ENCODE data around the gene LIPH.
"Not testable (repeated sequence)": the region's sequence is repeated elsewhere in the genome, so short reads cannot be mapped to it uniquely, and the experiment has no call there.

LIPH gene

DNA sequence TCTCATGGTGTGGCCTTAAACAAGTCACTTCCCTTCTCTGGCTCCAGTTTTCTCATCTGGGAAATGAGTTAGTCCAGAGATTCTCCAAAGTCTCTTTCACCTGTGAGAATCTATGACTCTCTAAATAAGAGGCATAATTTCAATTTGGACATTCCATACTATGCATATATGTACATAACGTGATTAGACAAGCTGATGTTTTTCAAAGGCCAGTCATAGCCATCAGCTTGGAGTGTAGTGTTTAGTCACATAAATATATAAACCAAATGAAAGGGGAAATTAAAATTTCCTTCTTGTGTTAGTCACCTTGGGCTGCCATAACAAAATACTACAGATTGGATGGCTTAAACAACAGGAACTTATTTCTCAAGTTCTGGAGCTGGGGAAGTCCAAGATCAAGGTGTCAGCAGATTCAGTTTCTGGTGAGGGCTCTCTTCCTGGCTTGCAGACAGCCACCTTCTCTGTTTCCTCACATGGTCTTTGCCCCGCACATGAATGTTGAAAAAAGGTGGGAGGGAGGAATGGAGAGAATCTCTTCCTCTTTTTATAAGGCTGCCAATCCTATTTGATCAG is 72.9 kb downstream of the LIPH start:
- no peak for DNase-seq

GRCh38 chr3:185477316-185477715 is 75.1 kb downstream of the LIPH start:
- DNase-seq = no peak

DNA sequence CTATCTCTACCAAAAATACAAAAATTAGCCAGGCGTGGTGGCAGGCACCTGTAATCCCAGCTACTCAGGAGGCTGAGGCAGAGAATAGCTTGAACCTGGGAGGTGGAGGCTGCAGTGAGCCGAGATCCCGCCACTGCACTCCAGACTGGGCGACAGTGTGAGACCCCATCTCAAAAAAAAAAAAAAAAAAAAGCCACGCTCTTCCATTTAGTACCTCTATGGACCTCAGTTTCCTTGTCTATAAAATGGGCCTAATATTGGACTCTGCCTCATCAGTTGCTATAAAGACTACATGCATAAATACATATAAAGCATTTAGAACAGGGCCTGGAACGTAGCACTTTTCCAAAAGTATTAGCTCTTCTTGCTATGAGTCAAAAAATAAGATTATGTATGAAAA is 77.5 kb downstream of the LIPH start:
- not testable (repeated sequence) for DNase-seq

DNA sequence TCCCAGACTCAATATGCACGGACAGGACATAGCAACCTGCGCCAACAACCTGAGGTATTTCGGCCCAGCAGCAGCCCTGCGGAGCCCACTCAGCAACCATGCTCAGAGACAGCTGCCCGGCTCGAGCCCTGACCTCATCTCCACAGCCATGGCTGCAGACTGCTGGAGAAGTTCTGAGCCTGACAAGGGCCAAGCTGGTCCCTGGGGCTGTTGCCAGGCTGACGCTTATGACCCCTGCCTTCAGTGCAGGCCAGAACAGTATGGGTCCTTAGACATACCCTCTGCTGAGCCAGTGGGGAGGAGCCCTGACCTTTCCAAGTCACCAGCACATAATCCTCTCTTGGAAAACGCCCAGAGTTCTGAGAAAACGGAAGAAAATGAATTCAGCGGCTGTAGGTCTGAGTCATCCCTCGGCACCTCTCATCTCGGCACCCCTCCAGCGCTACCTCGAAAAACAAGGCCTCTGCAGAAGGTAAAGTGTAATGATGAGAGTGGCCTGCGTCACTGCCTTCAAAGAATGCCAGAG is 79.0 kb downstream of the LIPH start:
- DNase-seq = no peak

DNA sequence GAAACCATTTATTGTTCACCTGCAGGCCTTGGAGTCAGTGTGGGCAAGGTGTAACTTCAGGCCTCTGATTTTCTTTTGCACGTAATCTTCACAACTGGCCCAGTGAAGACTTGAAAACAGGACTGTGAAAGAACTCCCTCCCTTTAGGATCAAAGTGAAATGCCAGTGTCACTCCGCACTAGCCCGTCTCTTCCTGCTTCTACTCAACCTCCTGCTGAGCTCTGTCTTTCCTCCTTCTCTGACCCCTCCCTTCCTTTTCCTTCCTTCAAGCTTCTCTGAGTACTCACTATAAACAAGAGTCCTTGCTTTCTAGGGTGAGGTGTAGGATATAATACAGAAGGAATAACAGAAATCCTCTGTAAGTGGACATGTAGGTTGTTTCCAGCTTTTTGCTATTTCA is 82.1 kb downstream of the LIPH start:
- DNase-seq = no peak

DNA sequence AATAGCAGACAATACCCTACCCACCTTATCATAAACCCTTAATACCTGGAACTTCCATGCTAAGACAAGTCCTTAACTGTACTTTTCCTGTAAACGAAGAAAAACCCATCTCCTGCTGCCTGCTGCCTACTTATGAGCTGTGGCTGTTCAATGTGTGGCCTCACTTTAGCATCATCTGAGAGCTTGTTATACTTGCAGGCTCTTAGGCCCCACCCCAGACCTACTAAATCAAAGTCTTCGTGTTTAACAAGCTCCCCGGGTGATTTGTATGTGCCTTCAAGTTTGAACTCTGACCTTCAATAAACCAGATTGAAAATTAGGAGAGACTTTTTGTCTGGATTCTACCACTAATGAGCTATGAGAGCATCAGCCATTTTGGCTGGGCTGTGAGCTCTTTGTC is 82.8 kb downstream of the LIPH start:
- DNase-seq = no peak

GRCh38 chr3:185466123-185466522 is 86.3 kb downstream of the LIPH start:
- not testable (repeated sequence) for DNase-seq

DNA sequence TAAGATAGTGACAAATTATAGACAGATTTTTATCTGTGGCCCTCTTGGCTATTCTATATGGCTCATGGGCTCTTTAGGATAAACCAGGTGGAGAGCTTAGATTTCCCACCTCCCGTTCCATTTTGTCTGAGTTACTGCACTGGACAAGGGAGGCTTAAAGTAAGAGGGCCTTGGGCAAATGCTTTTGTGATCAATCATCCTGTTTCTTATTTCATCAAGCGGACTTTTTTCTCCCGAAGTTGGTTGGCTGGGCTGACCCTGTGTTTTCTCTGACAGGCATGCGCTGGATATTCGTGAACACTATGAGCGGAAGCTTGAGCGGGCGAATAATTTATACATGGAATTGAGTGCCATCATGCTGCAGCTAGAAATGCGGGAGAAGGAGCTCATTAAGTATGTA is 86.9 kb downstream of the LIPH start:
- no peak for DNase-seq

DNA sequence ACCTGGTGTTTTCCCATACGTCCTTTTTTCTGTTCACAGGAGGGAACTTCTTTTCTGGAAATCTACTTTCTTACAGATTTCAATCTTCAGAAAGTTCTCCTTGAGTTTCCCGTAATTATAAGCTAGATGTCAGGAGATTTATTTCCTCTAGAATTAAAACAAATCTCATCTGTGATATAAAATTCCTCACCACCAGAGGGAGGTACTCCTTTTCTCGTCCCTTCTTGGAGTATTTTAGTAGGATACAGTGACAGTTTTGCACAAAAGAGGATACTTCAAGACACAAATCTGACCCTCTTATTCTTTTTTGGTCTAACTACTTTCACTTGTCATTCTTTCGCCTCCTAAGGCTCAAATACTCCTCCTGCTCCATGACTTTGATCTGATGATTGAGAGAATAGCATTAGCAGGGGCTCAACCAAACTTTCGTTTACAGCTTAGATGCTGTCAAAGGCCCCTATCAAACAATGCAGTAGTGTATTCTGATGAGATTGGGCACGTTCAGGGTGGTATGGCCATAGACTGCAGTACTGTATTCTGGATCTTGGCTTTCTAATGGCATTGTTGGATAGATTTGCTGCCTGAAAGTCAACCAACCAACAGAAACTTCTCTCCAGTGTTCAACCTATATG is 91.6 kb downstream of the LIPH start:
- peak; percentile 61 for DNase-seq

GRCh38 chr3:185460309-185460708 is 92.1 kb downstream of the LIPH start:
- no peak for DNase-seq

DNA sequence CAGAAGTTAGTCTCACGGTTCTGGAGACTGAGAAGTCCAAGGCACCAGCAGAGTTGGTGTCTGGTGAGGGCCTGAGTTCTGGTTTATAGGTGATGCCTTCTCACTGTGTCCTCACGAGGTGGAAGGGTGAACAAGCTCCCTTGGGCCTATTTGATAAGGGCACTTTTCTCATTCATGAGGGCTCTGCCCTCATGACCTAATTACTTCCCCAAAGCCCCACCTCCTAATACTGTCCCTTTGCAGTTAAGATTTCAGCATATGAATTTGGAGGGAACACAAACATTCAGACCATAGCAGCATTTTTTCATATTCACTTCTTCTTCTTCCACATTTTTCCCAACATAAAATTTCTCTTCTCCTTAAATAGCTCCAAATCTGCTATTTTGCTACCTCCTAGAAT is 95.0 kb downstream of the LIPH start:
- peak; percentile 14 for DNase-seq
